Tibial nerve (tissue), 3 donors: ENCODE data around the gene ERBB2.
"Not testable (repeated sequence)": the region's sequence is repeated elsewhere in the genome, so short reads cannot be mapped to it uniquely, and the experiment has no call there.

Experiments used
- POLR2A ChIP-seq, 2 donors: fragments of 450-650 bp; IDR thresholded peaks; one replicate each; pipeline ENCODE4 v1.6.1; 2017; ENCODE audit warnings: antibody characterized with exemption in 2 of 2, mild to moderate bottlenecking in 2 of 2, moderate library complexity in 2 of 2
- TF ChIP-seq, protein P1 (sequence below), 5 experiments: fragments of 200-600 bp in 3 of 5; fragments of 450-650 bp in 2 of 5; sonication (generic) in 3 of 5; IDR thresholded peaks; one replicate each; pipeline ENCODE4 v1.5.1; 2016 to 2019; ENCODE audit warnings: antibody characterized with exemption in 5 of 5, mild to moderate bottlenecking in 3 of 5, moderate library complexity in 2 of 5

DNA sequence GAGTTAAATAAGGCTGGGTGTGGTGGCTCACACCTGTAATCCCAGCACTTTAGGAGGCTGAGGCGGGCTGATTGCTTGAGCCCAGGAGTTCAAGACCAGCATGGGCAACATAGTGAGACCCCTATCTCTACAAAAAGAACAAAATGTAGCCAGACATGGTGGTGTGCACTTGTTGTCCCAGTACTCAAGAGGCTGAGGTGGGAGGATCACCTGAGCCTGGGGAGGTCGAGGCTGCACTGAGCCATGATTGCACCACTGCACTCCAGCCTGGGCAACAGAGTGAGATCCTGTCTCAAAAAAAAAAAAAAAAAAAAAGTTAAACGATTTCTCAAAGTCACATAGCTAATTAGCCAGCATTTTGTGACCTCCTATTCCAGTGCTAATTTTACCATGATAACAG is 64.3 kb downstream of the ERBB2 start:
- TF ChIP-seq, protein P1, sequence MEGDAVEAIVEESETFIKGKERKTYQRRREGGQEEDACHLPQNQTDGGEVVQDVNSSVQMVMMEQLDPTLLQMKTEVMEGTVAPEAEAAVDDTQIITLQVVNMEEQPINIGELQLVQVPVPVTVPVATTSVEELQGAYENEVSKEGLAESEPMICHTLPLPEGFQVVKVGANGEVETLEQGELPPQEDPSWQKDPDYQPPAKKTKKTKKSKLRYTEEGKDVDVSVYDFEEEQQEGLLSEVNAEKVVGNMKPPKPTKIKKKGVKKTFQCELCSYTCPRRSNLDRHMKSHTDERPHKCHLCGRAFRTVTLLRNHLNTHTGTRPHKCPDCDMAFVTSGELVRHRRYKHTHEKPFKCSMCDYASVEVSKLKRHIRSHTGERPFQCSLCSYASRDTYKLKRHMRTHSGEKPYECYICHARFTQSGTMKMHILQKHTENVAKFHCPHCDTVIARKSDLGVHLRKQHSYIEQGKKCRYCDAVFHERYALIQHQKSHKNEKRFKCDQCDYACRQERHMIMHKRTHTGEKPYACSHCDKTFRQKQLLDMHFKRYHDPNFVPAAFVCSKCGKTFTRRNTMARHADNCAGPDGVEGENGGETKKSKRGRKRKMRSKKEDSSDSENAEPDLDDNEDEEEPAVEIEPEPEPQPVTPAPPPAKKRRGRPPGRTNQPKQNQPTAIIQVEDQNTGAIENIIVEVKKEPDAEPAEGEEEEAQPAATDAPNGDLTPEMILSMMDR (IDR thresholded peaks at IDR 0.05), result not testable (repeated sequence)
- not testable (repeated sequence) for TF ChIP-seq POLR2A (IDR thresholded peaks at IDR 0.05)
